GM12878 (cell line): ENCODE results near the gene PLXNC1. TPM values are rescaled to one million over a fixed set of nuclear protein-coding genes. Genes with fewer than 3 reads are reported as not detected.

ENCODE experiments used
- ATAC-seq: fragments of 200-7000 bp; cut with Tn5 transposase; 3 replicates; pipeline ENCODE4 v1.9.1; 2020; ENCODE audit warnings: mild to moderate bottlenecking, moderate library complexity
- BruUV-seq: library from RNA; stranded (reverse); fragments of 400-500 nt; replicated peaks from 2 replicates; lab custom pipeline; 2021; lab: Mats Ljungman, UMichigan
- CTCF ChIA-PET: fragments of 300-600 bp; sonication (Branson Sonifier 250); formaldehyde crosslinking; extraction: SDS; loops from one replicate; lab custom pipeline; 2021; ENCODE audit warnings: inconsistent platforms; lab: Yijun Ruan, JAX
- POLR2A ChIA-PET: fragments of 350-600 bp; formaldehyde crosslinking; extraction: SDS; loops from one replicate; lab custom pipeline; 2021; ENCODE audit warnings: inconsistent platforms; lab: Charles Lee
- RAD21 ChIA-PET: fragments of 300-600 bp; sonication (Branson Sonifier 250); formaldehyde crosslinking; loops from one replicate; lab custom pipeline; 2023; ENCODE audit warnings: antibody characterized with exemption; ENCODE audit not compliant: unreplicated experiment; lab: Charles Lee
- SMC1A ChIA-PET: fragments of 300-600 bp; sonication (Branson Sonifier 250); formaldehyde crosslinking; loops from one replicate; lab custom pipeline; 2023; ENCODE audit not compliant: unreplicated experiment, uncharacterized antibody; lab: Charles Lee
- DNase-seq: peaks from one replicate; pipeline ENCODE4 v3.0.0-alpha.2; 2011; ENCODE audit warnings: low read depth, low spot score
- FAIRE-seq: peaks from 3 replicates; lab custom pipeline; 2011; peaks lifted over from hg19 to GRCh38; lab: Jason Lieb, UNC
- H2AFZ ChIP-seq: 2 replicates; pipeline ENCODE4 v1.6.0; 2011; ENCODE audit warnings: low read depth, low read length, control low read depth; ENCODE audit not compliant: control insufficient read depth
- H3K27ac ChIP-seq: 2 replicates; pipeline ENCODE4 v1.5.1; 2011; ENCODE audit warnings: control low read depth; ENCODE audit not compliant: control insufficient read depth, insufficient read depth
- H3K27me3 ChIP-seq, 2 experiments: replicated peaks in 1 of 2; 2 replicates each; pipeline versions ENCODE4 v1.6.0 to v1.6.1; 2011; ENCODE audit warnings: low read length in 1 of 2; ENCODE audit not compliant: control insufficient read depth in 2 of 2, insufficient read depth in 2 of 2
- H3K36me3 ChIP-seq, 2 experiments: 2 replicates each; pipeline ENCODE4 v1.5.1; 2011; ENCODE audit warnings: low read length in 1 of 2; ENCODE audit not compliant: control insufficient read depth in 2 of 2, insufficient read depth in 2 of 2
- H3K4me1 ChIP-seq: 2 replicates; pipeline ENCODE4 v1.6.1; 2011; ENCODE audit warnings: mild to moderate bottlenecking, low read length, moderate library complexity, mixed read lengths; ENCODE audit not compliant: control insufficient read depth, insufficient read depth
- H3K4me2 ChIP-seq: 2 replicates; pipeline ENCODE4 v1.6.0; 2011; ENCODE audit warnings: control low read depth; ENCODE audit not compliant: control insufficient read depth, insufficient read depth
- H3K4me3 ChIP-seq: fragments of 200-600 bp; sonication (generic); 2 replicates; pipeline ENCODE4 v1.5.1; 2016
- H3K79me2 ChIP-seq: 2 replicates; pipeline ENCODE4 v1.6.0; 2011; ENCODE audit warnings: low read length; ENCODE audit not compliant: control insufficient read depth, insufficient read depth
- H3K9ac ChIP-seq: 2 replicates; pipeline ENCODE4 v1.8.0; 2011; ENCODE audit warnings: low read length, control low read depth, mixed read lengths; ENCODE audit not compliant: control insufficient read depth, insufficient read depth
- H3K9me3 ChIP-seq: replicated peaks from 3 replicates; pipeline ENCODE4 v1.5.1; 2011; ENCODE audit warnings: mild to moderate bottlenecking, low read length; ENCODE audit not compliant: control insufficient read depth, insufficient read depth
- H4K20me1 ChIP-seq: 2 replicates; pipeline ENCODE4 v1.6.0; 2011; ENCODE audit not compliant: control insufficient read depth, insufficient read depth
- BCL3 ChIP-seq: IDR thresholded peaks from 2 replicates; pipeline ENCODE4 v1.6.1; 2011; ENCODE audit warnings: borderline replicate concordance, low read depth, mild to moderate bottlenecking, moderate library complexity, low read length; ENCODE audit not compliant: insufficient read depth, poor library complexity, severe bottlenecking
- CTCF ChIP-seq, 3 experiments: IDR thresholded peaks in 2 of 3; conservative IDR thresholded peaks in 1 of 3; 2 replicates each; pipeline ENCODE4 v1.5.1; 2011; ENCODE audit warnings: low read depth in 3 of 3, low read length in 3 of 3, mild to moderate bottlenecking in 3 of 3, control low read depth in 2 of 3, moderate library complexity in 2 of 3, inconsistent platforms in 1 of 3, mixed read lengths in 1 of 3; ENCODE audit not compliant: control insufficient read depth in 2 of 3, insufficient read depth in 1 of 3; ENCODE audit errors: extremely low read depth in 1 of 3
- ZNF687 ChIP-seq: fragments of 450-650 bp; IDR thresholded peaks from 2 replicates; pipeline ENCODE4 v1.6.1; 2017; ENCODE audit warnings: mild to moderate bottlenecking, moderate library complexity
- WGBS: methylation state at CpG from one replicate; pipeline ENCODE4 v1.1.6; 2016; ENCODE audit warnings: low lambda C conversion rate; ENCODE audit not compliant: insufficient replicate concordance, insufficient coverage; ENCODE audit errors: missing lambda C conversion rate; 5-methylcytosine and 5-hydroxymethylcytosine counted together
- in situ Hi-C: fragments of 300-500 bp; cut with MboI; formaldehyde crosslinking; loops from 9 replicates; pipeline ENCODE4 v1.14.3; 2018; ENCODE audit warnings: mixed read lengths
- intact Hi-C: fragments of 100-400 bp; cut with micrococcal nuclease; formaldehyde crosslinking; loops from one replicate; pipeline ENCODE4 v1.14.2; 2022; ENCODE audit not compliant: unreplicated experiment
- polyA plus RNA-seq, 11 experiments: library from polyadenylated mRNA; depleted of rRNA in 4 of 11; unstranded in 6 of 11; stranded (reverse) in 5 of 11; fragments of >200 nt; fragmentation: Nextera tagmentation in 4 of 11; fragmentation: Illumina TruSeq in 1 of 11; extraction: Ambion mirVana in 4 of 11; extraction: Trizol in 1 of 11; gene quantifications; 1 replicate in 1 of 11; 2 replicates in 10 of 11; pipeline versions ENCODE4 v1.2.1 to v1.2.3, GENCODE V29; 2011 to 2016; ENCODE audit warnings: inconsistent platforms in 2 of 11, missing spikeins in 2 of 11, low read depth in 1 of 11
- total RNA-seq, 4 experiments: library from RNA; depleted of rRNA in 3 of 4; stranded (reverse); fragments of >200 nt in 3 of 4; fragmentation: Illumina TruSeq in 1 of 4; extraction: Trizol in 1 of 4; gene quantifications; 2 replicates each; pipeline versions ENCODE4 v1.2.1 to v1.2.3, GENCODE V29; 2013 to 2021

The PLXNC1 gene
- total and polyA plus RNA-seq, 10 of the 15 experiments (the other 5 are each of a cell fraction or from before 2014, with no cell fraction given) = 5.2 to 41.2 (median 24.6) TPM

GRCh38 chr12:94141004-94141764, 7.2 kb upstream of the PLXNC1 start (continued):
- no peak for TF ChIP-seq ZNF687

GRCh38 chr12:94141892-94142291, 6.5 kb upstream of the PLXNC1 start:
- Histone ChIP-seq H4K20me1 (no peaks in the 10 kb centered on the region), H3K27me3 (no peaks in the 10 kb centered on the region), H3K4me1 (no peaks in the 10 kb centered on the region; the same call in 1 of the 2 replicates), H3K9me3 (no peaks in the 10 kb centered on the region), H2AFZ (no peak overlapping the region), H3K36me3 (no peaks in the 10 kb centered on the region), H3K27ac (no peak overlapping the region), H3K4me3 (no peak overlapping the region), H3K4me2 (no peak overlapping the region), H3K79me2 (no peaks in the 10 kb centered on the region; the same call in 1 of the 2 replicates), H3K9ac (no peak overlapping the region)
- ChIA-PET SMC1A (interaction anchor here (0.7 to 2.5 kb wide), 6 partner anchors 8 to 393 kb away, joined by 3 to 17 read pairs (median 3); no protein-coding TSS in a partner anchor), RAD21 (no interaction called here), POLR2A (no interaction called here), CTCF (interaction anchor here (0.6 to 3.8 kb wide), 7 partner anchors 10 to 620 kb away, joined by 3 to 15 read pairs (median 5); no protein-coding TSS in a partner anchor)
- 72% methylated on average over 3 of the region's 3 CpGs for WGBS
- TF ChIP-seq CTCF (IDR thresholded peaks at IDR 0.05 in 2 of 3, conservative IDR thresholded peaks at IDR 0.05 in 1 of 3; ENCODE audit: control insufficient read depth in 2 of 3, extremely low read depth in 1 of 3, insufficient read depth in 1 of 3, low read depth in 3 of 3, low read length in 3 of 3) = 0 out of 6 replicates have a peak, but pooled peaks of 1 of the 3 experiments have one; percentile 2
- no peak for TF ChIP-seq BCL3
- intact Hi-C loops = no loop called here
- FAIRE-seq (no peak), DNase-seq (no peak), ATAC-seq (no peak)
- in situ Hi-C loops = no loop called here
- BruUV-seq = no TSS peak
